SHP77 treated with DMSO at 0.1 percent for 48 hours (cell line): ENCODE measurements around the gene DDX59.

Experiments used
- DNase-seq: peaks from one replicate; lab custom pipeline; 2025; lab: John Stamatoyannopoulos, UW

The DDX59 gene

DNA sequence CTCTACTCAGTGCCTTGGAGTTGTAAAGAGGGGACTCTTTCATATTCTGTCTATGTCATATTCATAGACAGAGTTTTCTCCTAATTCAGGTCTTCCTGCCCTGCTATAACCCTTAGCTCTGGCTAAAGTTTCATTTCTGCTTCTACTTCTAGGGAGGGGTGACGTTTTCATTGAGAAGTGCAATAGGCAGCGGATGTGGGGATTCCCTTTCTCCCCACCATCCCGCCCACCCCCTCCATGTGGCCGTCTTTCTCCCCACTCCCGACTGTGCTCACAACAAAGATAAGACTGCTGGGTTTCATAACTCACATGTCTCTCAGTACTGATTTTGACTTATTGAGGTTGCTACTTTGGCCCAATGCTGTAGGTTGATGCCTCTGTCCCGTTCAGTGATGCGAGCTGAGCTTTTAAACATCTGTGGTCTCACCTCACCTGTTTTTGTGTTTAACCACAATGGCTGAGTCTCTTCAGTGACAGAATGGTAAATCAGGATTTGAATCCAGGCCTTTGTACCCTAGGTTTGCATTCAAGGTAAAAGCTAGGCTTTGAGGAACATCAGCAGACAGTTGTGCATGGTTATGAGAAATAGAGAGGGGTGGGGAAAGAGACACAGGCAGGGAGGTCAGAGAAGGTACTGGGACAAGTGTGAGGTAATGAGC lies 41.4 kb downstream of the DDX59 start:
- DNase-seq: no peak

- DNase-seq: no peak
Measured at GRCh38 chr1:200627575-200628222, 42.0 kb downstream of the DDX59 start.

DNA sequence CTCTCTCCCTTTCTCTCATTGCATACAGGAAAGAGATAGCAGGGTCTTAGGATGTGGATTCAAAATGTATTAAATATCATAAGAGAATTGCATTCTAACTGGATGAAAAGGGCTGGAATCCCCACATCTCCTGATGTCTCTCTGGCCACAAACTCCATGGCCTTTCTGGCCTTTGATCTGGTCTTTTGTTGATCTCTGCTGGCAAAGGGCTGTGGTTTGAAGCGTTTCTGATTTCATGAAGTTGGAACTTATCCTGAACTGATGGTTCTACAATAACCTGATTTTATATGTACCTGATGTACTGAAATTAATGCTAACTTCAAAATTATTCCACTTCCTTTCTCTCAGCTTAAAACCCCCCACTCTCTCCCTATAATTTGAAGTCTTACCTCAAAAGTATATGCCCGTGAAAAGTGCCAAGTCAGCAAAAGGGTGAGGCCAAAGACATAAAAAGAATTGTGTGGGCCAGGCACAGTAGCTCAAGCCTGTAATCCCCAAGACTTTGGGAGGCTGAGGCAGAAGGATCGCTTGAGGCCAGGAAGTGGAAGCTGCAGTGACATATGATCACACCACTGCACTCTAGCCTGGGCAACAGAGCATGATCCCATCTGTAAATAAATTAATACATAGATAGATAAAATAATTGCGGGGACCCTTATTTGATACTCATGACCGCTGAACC lies 42.7 kb downstream of the DDX59 start:
- no peak for DNase-seq

GRCh38 chr1:200625381-200625824 lies 44.3 kb downstream of the DDX59 start:
- DNase-seq: no peak

GRCh38 chr1:200624679-200625335 lies 44.9 kb downstream of the DDX59 start:
- no peak for DNase-seq

GRCh38 chr1:200620273-200621131 lies 49.2 kb downstream of the DDX59 start, which contains the start of gene KIF14:
TSS of gene KIF14 (minus strand) at chr1:200620751. CDS start at chr1:200618723, 2,028 bp downstream.
- DNase-seq: peak; percentile 87

GRCh38 chr1:200619894-200620272 lies 49.8 kb downstream of the DDX59 start:
- DNase-seq: no peak

DNA sequence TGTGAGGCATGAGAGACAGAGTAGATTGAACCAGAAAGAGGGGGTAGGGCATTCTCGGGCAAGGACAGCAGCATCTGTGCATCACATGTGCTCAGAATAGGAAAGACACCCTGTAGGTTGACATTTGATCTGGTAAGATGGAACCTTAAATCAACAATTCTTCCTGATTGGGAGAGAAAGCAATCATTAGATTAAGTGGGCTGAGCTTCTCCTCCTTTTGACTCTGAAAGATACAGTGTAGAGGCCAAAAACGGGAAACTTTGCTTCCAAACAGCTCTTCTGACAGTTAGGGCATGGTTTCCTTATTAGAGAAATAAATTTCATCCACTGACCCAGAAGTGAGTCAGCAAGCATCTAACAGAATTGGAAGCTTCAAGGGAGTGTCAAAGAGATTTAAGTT lies 58.9 kb downstream of the DDX59 start:
- no peak for DNase-seq

GRCh38 chr1:200602632-200603031 lies 67.1 kb downstream of the DDX59 start:
- DNase-seq: no peak
